K562 (cell line): ENCODE results near the gene CTDSPL2. TPM values are rescaled to one million over a fixed set of nuclear protein-coding genes. Genes with fewer than 3 reads are reported as not detected.

Source experiments
- CTBP1 ChIP-seq: fragments of 450-650 bp; IDR thresholded peaks from 2 replicates; pipeline ENCODE4 v1.6.1; 2016; ENCODE audit warnings: borderline replicate concordance
- DIDO1 ChIP-seq: fragments of 450-650 bp; IDR thresholded peaks from 2 replicates; pipeline ENCODE4 v1.6.1; 2016; ENCODE audit warnings: low read depth, missing biosample characterization, missing genetic modification characterization
- ELF2 ChIP-seq: fragments of 250-450 bp; sonication (Bioruptor Pico); IDR thresholded peaks from 2 replicates; pipeline ENCODE4 v1.5.0; 2021; ENCODE audit warnings: mild to moderate bottlenecking
- GABPB2 ChIP-seq: fragments of 250-450 bp; sonication (Bioruptor Pico); conservative IDR thresholded peaks from 2 replicates; pipeline ENCODE4 v1.5.1; 2021; ENCODE audit warnings: mild to moderate bottlenecking
- GTF2B ChIP-seq: IDR thresholded peaks from 2 replicates; pipeline ENCODE4 v1.6.1; 2011; ENCODE audit not compliant: insufficient read length; ENCODE audit errors: extremely low read depth
- MGA ChIP-seq: fragments of 450-650 bp; IDR thresholded peaks from 2 replicates; pipeline ENCODE4 v1.6.1; 2016; ENCODE audit warnings: mild to moderate bottlenecking, moderate library complexity
- NFIX ChIP-seq: fragments of 250-450 bp; sonication (Bioruptor Pico); IDR thresholded peaks from 2 replicates; pipeline ENCODE4 v1.4.0; 2020; ENCODE audit warnings: low read depth, mild to moderate bottlenecking, moderate library complexity
- PTRF ChIP-seq: fragments of 450-650 bp; IDR thresholded peaks from 2 replicates; pipeline ENCODE4 v1.6.1; 2016; ENCODE audit warnings: mild to moderate bottlenecking, missing genetic modification characterization, missing compliant biosample characterization
- SNAPC5 ChIP-seq: fragments of 250-450 bp; sonication (Bioruptor Pico); IDR thresholded peaks from 2 replicates; pipeline ENCODE4 v1.8.0; 2021; ENCODE audit warnings: moderate library complexity, mild to moderate bottlenecking, inconsistent platforms
- TCF7L2 ChIP-seq: fragments of 150-350 bp; IDR thresholded peaks from 2 replicates; pipeline ENCODE4 v1.6.1; 2016; ENCODE audit warnings: low read depth, mild to moderate bottlenecking, low read length, moderate library complexity
- TCFL5 ChIP-seq: fragments of 250-450 bp; sonication (Bioruptor Pico); conservative IDR thresholded peaks from 2 replicates; pipeline ENCODE4 v1.6.1; 2021; ENCODE audit warnings: mild to moderate bottlenecking, moderate library complexity, matching md5 sums
- ZNF12 ChIP-seq: sonication (generic); formaldehyde crosslinking; IDR thresholded peaks from 2 replicates; pipeline ENCODE4 v1.4.0; 2020; ENCODE audit warnings: mild to moderate bottlenecking, missing genetic modification reagents
- ZNF395 ChIP-seq: fragments of 200-800 bp; sonication (Bioruptor generic); IDR thresholded peaks from 2 replicates; pipeline ENCODE4 v1.6.1; 2017; ENCODE audit warnings: missing genetic modification characterization, missing compliant biosample characterization
- ZNF668 ChIP-seq: fragments of 250-450 bp; sonication (Bioruptor Pico); IDR thresholded peaks from 2 replicates; pipeline ENCODE4 v1.8.0; 2022; ENCODE audit warnings: mild to moderate bottlenecking, inconsistent platforms
- polyA plus RNA-seq, 8 experiments: library from polyadenylated mRNA; depleted of rRNA in 4 of 8; stranded (reverse) in 5 of 8; unstranded in 3 of 8; fragments of >200 nt; fragmentation: Nextera tagmentation in 2 of 8; fragmentation: Illumina TruSeq in 1 of 8; extraction: Ambion mirVana in 2 of 8; extraction: Trizol in 1 of 8; gene quantifications; 2 replicates each; pipeline versions ENCODE4 v1.2.1 to v1.2.3, GENCODE V29; 2011 to 2014; ENCODE audit warnings: inconsistent platforms in 1 of 8, missing spikeins in 1 of 8
- total RNA-seq, 7 experiments: library from RNA; depleted of rRNA in 6 of 7; stranded (reverse); fragments of >200 nt in 6 of 7; fragmentation: Illumina TruSeq in 2 of 7; extraction: Trizol in 2 of 7; gene quantifications; 2 replicates each; pipeline versions ENCODE4 v1.2.1 to v1.2.3, GENCODE V29; 2011 to 2021; ENCODE audit warnings: low replicate concordance in 1 of 7

Gene CTDSPL2
- total and polyA plus RNA-seq, 9 of the 15 experiments (the other 6 are each of a cell fraction or from before 2014, with no cell fraction given): 16.8 to 79.0 (median 53.1) TPM

- peak; percentile 67 for TF ChIP-seq GTF2B
- TF ChIP-seq ZNF668 (CRISPR knock-in tag): no peak
- TF ChIP-seq MGA: peak; percentile 16
- TF ChIP-seq SNAPC5 (CRISPR knock-in tag): no peak
- TF ChIP-seq ZNF395 (CRISPR knock-in tag): 0 out of 2 replicates have a peak, but pooled peaks have one; percentile 61
- no peak for TF ChIP-seq ZNF12 (CRISPR knock-in tag)
- 0 out of 2 replicates have a peak, but pooled peaks have one; percentile 39 for TF ChIP-seq TCF7L2
- TF ChIP-seq ELF2 (CRISPR knock-in tag): no peak
- TF ChIP-seq DIDO1: no peak
- peak; percentile 86 for TF ChIP-seq CTBP1
- no peak for TF ChIP-seq GABPB2 (CRISPR knock-in tag)
- TF ChIP-seq NFIX (CRISPR knock-in tag): no peak
- TF ChIP-seq TCFL5 (CRISPR knock-in tag): no peak
- TF ChIP-seq PTRF: no peak
Observed at GRCh38 chr15:44426975-44427755, at the start of gene CTDSPL2 (continued).
